NCI-H1105 treated with DMSO at 0.1 percent for 48 hours (cell line): ENCODE measurements around the gene RNF144A.
"Not testable (repeated sequence)": the region's sequence is repeated elsewhere in the genome, so short reads cannot be mapped to it uniquely, and the experiment has no call there.

Source experiments
- DNase-seq: peaks from one replicate; lab custom pipeline; 2025; lab: John Stamatoyannopoulos, UW

Gene RNF144A

DNA sequence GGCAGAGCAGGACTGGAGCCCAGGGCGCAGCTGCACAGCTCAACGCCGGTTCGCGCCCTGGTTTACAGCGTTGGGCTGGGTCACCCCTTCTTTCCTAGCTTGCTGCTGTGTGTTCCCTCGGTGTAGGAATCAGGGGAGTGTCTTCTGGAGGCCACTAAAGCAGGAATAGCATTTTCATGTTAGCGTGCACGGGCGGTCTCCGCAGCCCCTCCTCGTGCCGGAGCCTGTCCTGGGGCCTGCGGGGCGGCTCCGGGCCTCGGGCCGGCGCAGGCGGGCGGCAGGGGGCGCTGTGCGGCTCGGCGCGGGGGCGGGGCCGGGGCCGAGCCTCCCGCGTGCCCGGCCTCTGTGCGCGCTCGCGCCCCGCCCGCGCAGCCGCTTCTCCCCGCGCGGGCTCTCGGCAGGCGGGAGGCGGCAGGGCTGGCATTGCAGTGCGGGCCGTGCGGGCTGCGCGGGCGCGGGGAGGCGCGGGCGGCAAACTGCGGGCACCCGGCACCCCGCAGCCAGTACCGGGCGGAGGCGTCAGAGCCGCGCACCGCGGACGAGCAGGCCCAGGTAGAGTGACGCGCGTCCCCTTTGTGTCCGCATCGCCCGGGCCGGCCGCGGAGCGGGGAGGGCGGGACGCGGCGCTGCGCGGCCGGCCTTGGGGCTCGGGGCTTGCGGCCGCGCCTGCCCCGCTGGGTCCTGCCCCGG lies at the start of gene RNF144A:
Gene RNF144A (plus strand): TSS at position 342 of the 690 bp plus-strand sequence. CDS start 79,515 bp downstream, outside the sequence.
- peak; percentile 43 for DNase-seq

DNA sequence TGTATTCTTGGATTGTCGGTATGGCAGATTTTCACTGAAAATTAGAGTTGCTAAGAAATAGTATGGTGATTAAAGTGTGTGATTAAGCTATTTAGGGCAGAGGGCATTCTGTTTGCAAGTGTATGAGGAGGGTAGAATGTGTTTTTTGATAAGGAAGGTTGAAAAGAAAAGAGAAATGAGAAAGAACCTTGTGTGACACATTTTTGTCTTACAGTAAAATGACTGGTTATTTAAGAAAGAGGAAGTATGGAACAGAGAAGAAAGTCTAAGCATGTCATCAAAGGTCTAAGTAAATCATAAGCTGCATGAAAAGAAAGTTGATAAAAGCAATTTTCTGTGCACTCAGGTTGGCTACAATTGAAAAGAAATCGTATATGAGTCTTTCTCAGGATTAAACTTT lies 44.8 kb upstream of the RNF144A start:
- no peak for DNase-seq

GRCh38 chr2:6874032-6874431 lies 43.2 kb upstream of the RNF144A start:
- DNase-seq, result no peak

DNA sequence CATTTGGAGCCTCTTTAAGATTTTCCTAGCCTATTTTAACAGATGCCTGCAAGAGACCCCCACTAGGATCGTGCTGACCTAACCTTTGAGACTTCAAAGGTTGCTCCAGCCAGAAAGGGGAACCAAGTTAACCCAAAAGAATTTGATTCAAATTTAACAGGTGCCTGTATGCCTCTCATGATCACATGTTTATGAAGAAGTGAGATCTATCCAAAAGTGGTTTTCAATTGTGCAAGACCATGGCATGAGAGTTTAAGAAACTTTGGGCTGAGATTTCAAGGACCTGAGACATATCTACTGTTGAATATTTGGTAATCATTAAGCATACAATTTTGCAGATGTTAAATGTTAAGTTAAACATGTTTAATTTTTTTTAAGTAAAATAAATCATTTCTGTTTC lies 40.9 kb upstream of the RNF144A start:
- DNase-seq, result no peak

DNA sequence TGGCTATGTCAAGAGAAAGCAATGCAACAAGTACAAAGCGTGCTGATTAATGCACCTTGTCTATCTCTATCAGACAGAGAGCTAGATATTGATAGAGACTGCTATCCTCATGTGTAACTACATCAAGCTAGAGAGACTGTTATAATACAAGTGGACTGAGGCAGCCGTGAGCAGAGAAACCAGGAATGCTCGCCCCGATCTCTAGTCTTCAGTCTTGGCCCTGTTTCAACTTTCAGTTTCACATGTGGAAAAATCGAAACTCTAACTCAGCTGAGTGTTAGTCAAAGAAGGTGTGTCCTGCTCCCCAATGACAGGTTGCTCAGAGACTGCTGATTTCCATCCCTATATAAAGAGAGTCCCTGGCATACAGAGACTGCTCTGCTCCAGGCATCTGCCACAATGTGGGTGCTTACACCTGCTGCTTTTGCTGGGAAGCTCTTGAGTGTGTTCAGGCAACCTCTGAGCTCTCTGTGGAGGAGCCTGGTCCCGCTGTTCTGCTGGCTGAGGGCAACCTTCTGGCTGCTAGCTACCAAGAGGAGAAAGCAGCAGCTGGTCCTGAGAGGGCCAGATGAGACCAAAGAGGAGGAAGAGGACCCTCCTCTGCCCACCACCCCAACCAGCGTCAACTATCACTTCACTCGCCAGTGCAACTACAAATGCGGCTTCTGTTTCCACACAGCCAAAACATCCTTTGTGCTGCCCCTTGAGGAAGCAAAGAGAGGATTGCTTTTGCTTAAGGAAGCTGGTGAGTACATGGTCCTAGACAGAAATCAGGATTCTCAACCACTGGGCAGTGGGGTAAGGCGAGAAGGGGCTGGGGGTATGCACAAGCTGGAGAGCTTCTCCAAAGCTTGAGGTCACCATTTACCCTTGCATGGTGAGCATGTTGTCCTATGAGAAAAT lies 39.6 kb upstream of the RNF144A start, which contains the start of gene RSAD2:
Gene RSAD2 (plus strand): TSS at position 376 of the 903 bp plus-strand sequence. CDS start 24 bp downstream, at position 400.
- DNase-seq, result peak; percentile 61

GRCh38 chr2:6878549-6878948 lies 38.7 kb upstream of the RNF144A start:
- DNase-seq, result no peak

- no peak for DNase-seq
These were observed 38.2 kb upstream of the RNF144A start for GRCh38 chr2:6879011-6879410.

DNA sequence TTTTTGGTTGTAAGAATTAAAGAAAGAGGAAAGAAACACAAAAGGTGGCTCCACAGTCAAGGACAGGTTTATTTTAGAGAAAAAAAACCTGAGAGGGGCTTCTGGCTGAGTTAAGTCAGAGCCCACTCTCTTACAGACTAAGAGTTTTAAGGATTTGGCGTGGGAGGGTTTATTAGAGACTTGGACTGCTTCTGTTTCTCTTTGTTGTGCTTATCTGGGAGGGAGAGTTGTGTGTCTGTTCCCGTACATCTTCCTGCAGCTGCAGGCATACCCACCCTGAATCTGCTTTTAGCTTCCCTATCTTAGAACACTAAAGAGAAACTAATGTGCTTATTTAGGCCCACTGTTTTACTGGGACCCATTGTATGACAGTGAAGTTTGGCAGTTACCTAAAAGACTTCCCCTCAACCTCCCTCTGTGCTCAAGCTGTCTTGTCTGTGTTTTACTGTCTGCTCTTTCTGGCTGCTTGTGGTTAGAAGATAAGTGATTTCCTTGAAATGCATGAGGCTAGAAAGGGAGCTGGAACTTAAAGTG lies 36.9 kb upstream of the RNF144A start:
- DNase-seq, result no peak

DNA sequence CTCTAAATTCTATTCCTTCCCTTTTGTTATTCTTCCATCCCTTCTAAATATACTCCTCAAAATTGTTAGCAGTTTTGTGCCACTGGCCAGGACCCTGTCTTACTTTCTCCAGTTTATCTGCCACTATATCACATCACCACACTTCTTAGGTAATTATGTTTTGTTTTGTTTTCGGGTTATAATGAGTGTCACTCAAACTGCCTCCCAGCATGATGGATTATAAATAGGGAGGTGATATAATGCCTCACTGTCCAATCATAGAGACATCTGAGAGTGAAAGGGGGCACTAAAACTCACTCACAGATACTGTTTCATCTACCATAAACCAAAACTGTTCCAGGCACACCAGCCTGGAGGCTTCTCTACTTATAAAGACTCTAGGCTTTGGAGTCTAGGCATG lies 36.2 kb upstream of the RNF144A start:
- DNase-seq, result peak; percentile 73

- DNase-seq, result no peak
These were observed 35.7 kb upstream of the RNF144A start for GRCh38 chr2:6881516-6881915.

- peak; percentile 7 for DNase-seq
These were observed 33.6 kb upstream of the RNF144A start for GRCh38 chr2:6883448-6884122.

- DNase-seq, result no peak
These were observed 31.7 kb upstream of the RNF144A start for GRCh38 chr2:6885551-6885950.

DNA sequence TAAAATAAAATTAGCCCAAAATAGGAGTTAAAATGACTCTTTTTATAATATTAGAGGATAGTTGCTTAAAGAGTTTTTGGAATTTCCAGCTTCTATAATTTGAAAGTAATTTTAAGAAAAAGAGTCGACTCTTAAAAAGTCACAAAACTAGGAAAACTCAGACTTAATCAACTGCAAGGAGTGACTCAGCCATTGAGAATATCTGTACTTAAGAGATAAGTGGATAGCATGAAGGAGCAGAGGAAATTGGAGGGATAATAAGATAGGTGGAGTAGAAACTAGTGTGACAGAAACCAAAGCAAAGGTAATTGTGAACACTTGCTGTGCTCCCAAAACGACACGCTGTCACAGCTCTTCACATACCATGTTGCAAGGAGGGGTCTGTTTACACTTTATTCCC lies 31.2 kb upstream of the RNF144A start:
- no peak for DNase-seq

- DNase-seq, result no peak
These were observed 29.4 kb upstream of the RNF144A start for GRCh38 chr2:6887751-6888192.

GRCh38 chr2:6888724-6889123 lies 28.5 kb upstream of the RNF144A start:
- no peak for DNase-seq

DNA sequence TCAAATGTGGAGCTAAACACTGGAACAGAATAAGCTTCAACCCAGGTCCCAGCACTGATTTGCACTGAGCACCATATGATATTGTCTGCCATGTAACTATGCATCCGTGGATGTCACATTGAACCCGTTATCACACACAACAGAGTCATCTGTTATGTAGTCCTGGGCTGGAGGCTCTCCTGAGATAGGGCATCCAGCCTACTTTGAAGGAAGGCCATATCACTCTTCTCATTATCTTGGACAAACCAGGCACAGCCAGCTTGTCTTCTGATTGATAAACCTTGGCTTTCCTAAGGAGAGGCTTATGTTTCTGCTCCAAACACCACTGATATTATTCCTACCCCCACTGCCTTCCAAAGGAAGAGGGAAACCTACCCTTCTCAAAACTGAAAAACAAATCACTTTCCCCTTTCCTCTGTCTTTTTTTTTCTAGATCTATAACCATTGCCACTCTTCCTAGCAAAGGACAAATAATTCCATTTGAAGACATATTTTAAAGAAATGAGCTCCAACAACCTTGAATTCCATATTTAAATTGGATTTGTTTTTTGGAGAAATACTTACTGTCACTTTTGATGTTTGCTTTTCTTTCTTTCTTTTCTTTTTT lies 23.2 kb upstream of the RNF144A start:
- no peak for DNase-seq

- peak; percentile 27 for DNase-seq
These were observed 20.1 kb upstream of the RNF144A start for GRCh38 chr2:6896930-6897759.

- DNase-seq, result not testable (repeated sequence)
These were observed 14.6 kb upstream of the RNF144A start for GRCh38 chr2:6902581-6902980.

- DNase-seq, result no peak
These were observed 11.5 kb upstream of the RNF144A start for GRCh38 chr2:6905668-6906067.

DNA sequence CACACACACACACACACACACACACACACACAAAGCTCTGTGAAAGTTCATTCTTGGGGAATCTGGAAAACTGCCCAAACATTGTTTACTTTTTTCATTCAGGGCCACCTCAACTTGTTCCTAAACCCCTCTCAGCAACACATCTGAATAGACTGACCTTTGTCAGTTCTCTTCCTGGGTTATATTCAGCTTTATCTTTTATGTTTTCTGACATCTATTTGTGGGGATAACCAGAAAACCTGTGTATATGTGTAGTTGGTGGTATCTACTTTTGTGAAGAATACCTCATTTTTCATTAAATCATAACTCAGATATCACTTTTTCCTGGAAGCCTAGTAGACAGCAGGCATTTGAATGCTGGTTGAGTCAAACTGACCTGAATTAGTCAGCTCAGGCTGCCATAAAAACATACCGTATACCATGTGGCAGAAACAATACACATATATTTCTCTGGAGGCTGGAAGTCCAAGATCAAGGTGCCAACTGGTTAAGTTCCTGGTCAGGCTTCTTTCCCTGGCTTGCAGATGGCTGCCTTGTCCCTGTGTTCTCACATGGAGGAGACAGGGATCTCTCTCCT lies 11.0 kb upstream of the RNF144A start:
- DNase-seq, result peak; percentile 47
